Neural progenitor cell (in vitro differentiated cells): ENCODE measurements around the gene SIGMAR1. TPM values are rescaled to one million over a fixed set of nuclear protein-coding genes. Genes with fewer than 3 reads are reported as not detected.

Source experiments
- DNase-seq: peaks from one replicate; pipeline ENCODE4 v3.0.0-alpha.2; 2016; ENCODE audit warnings: low spot score
- H2AFZ ChIP-seq: fragments of 200-600 bp; sonication (generic); replicated peaks from 2 replicates; pipeline ENCODE4 v1.6.1; 2016; ENCODE audit warnings: antibody characterized with exemption
- H3F3A ChIP-seq: fragments of 200-600 bp; sonication (generic); 2 replicates; pipeline ENCODE4 v1.6.1; 2016; ENCODE audit warnings: antibody characterized with exemption, low read depth
- H3K27ac ChIP-seq: fragments of 200-600 bp; sonication (generic); 2 replicates; pipeline ENCODE4 v1.5.1; 2016; ENCODE audit warnings: mild to moderate bottlenecking
- H3K27me3 ChIP-seq: fragments of 200-600 bp; sonication (generic); 2 replicates; pipeline ENCODE4 v1.6.1; 2016; ENCODE audit warnings: mild to moderate bottlenecking, moderate library complexity
- H3K36me3 ChIP-seq: fragments of 200-600 bp; sonication (generic); 2 replicates; pipeline ENCODE4 v1.5.1; 2016
- H3K4me1 ChIP-seq: fragments of 200-600 bp; sonication (generic); 2 replicates; pipeline ENCODE4 v1.6.1; 2016; ENCODE audit warnings: mixed run types
- H3K4me2 ChIP-seq: fragments of 200-600 bp; sonication (generic); 2 replicates; pipeline ENCODE4 v1.6.1; 2016
- H3K4me3 ChIP-seq: fragments of 200-600 bp; sonication (generic); 2 replicates; pipeline ENCODE4 v1.5.1; 2016
- H3K79me2 ChIP-seq: fragments of 200-600 bp; sonication (generic); 2 replicates; pipeline ENCODE4 v1.6.1; 2016; ENCODE audit warnings: low read depth
- H3K9ac ChIP-seq: fragments of 200-600 bp; sonication (generic); 2 replicates; pipeline ENCODE4 v1.6.1; 2016
- H3K9me3 ChIP-seq: fragments of 200-600 bp; sonication (generic); 2 replicates; pipeline ENCODE4 v1.5.1; 2016; ENCODE audit warnings: low read depth
- H4K20me1 ChIP-seq: fragments of 200-600 bp; sonication (generic); 2 replicates; pipeline ENCODE4 v1.6.1; 2016; ENCODE audit warnings: low read depth
- H3K27ac Mint-ChIP-seq: 3 replicates; pipeline ENCODE4 v1.8.0; 2021; ENCODE audit warnings: mixed read lengths
- H3K27me3 Mint-ChIP-seq: 2 replicates; pipeline ENCODE4 v1.8.0; 2022; ENCODE audit warnings: low read depth, mild to moderate bottlenecking, inconsistent platforms, moderate library complexity, mixed read lengths; ENCODE audit not compliant: insufficient read depth
- H3K36me3 Mint-ChIP-seq: 3 replicates; pipeline ENCODE4 v1.8.0; 2021; ENCODE audit warnings: mixed read lengths
- H3K4me1 Mint-ChIP-seq: 3 replicates; pipeline ENCODE4 v1.8.0; 2021; ENCODE audit warnings: mixed read lengths
- H3K4me3 Mint-ChIP-seq: 3 replicates; pipeline ENCODE4 v1.8.0; 2021; ENCODE audit warnings: mild to moderate bottlenecking, moderate library complexity, mixed read lengths
- H3K9me3 Mint-ChIP-seq: 3 replicates; pipeline ENCODE4 v1.8.0; 2020; ENCODE audit warnings: mixed read lengths
- EZH2 ChIP-seq: fragments of 200-600 bp; sonication (generic); IDR thresholded peaks from 2 replicates; pipeline ENCODE4 v1.6.1; 2017; ENCODE audit warnings: antibody characterized with exemption, mild to moderate bottlenecking, moderate library complexity
- EZH2phosphoT487 ChIP-seq: fragments of 200-600 bp; sonication (generic); IDR thresholded peaks from 2 replicates; pipeline ENCODE4 v1.6.1; 2017; ENCODE audit warnings: antibody characterized with exemption
- total RNA-seq: library from RNA; depleted of rRNA; stranded (reverse); fragments of >200 nt; gene quantifications from 2 replicates; pipeline ENCODE4 v1.2.3, GENCODE V29; 2015; ENCODE audit warnings: low replicate concordance
- TF ChIP-seq, protein P1 (sequence below): fragments of 200-600 bp; sonication (generic); IDR thresholded peaks from 2 replicates; pipeline ENCODE4 v1.5.1; 2017; ENCODE audit warnings: antibody characterized with exemption, mild to moderate bottlenecking

SIGMAR1 gene
- total RNA-seq, 1 donor from 2014 or later = 37.8 TPM

- Histone ChIP-seq H3K27ac (no peak overlapping the region), H2AFZ (no peak overlapping the region), H3K79me2 (peaks cover 16% of the 10 kb centered on the region), H3K4me2 (peak overlapping the region; percentile 81), H3K27me3 (no peaks in the 10 kb centered on the region), H3K4me3 (no peak overlapping the region), H3K36me3 (no peaks in the 10 kb centered on the region), H4K20me1 (peaks cover 8% of the 10 kb centered on the region), H3K4me1 (peaks cover 37% of the 10 kb centered on the region), H3F3A (peaks cover 35% of the 10 kb centered on the region), H3K9ac (no peak overlapping the region), H3K9me3 (no peaks in the 10 kb centered on the region)
- Mint-ChIP-seq H3K9me3 (no peaks in the 10 kb centered on the region), H3K4me3 (peak overlapping the region; percentile 85), H3K36me3 (peaks cover 13% of the 10 kb centered on the region), H3K27me3 (peaks cover 9% of the 10 kb centered on the region), H3K4me1 (peaks cover 71% of the 10 kb centered on the region), H3K27ac (peak overlapping the region; percentile 96)
- no peak for TF ChIP-seq EZH2phosphoT487
- no peak for TF ChIP-seq EZH2
- TF ChIP-seq, protein P1, sequence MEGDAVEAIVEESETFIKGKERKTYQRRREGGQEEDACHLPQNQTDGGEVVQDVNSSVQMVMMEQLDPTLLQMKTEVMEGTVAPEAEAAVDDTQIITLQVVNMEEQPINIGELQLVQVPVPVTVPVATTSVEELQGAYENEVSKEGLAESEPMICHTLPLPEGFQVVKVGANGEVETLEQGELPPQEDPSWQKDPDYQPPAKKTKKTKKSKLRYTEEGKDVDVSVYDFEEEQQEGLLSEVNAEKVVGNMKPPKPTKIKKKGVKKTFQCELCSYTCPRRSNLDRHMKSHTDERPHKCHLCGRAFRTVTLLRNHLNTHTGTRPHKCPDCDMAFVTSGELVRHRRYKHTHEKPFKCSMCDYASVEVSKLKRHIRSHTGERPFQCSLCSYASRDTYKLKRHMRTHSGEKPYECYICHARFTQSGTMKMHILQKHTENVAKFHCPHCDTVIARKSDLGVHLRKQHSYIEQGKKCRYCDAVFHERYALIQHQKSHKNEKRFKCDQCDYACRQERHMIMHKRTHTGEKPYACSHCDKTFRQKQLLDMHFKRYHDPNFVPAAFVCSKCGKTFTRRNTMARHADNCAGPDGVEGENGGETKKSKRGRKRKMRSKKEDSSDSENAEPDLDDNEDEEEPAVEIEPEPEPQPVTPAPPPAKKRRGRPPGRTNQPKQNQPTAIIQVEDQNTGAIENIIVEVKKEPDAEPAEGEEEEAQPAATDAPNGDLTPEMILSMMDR = no peak
- DNase-seq = no peak
Observed at GRCh38 chr9:34650816-34651215, 13.2 kb upstream of the SIGMAR1 start.

GRCh38 chr9:34648673-34649072 is 11.1 kb upstream of the SIGMAR1 start:
- H3K36me3 ChIP-seq = no peaks in the 10 kb centered on the region
- no peaks in the 10 kb centered on the region for H3K27me3 ChIP-seq
- H3K9me3 ChIP-seq = no peaks in the 10 kb centered on the region
- no peaks in the 10 kb centered on the region for H3K9me3 Mint-ChIP-seq
- H3K4me1 Mint-ChIP-seq = peaks cover 58% of the 10 kb centered on the region
- H3K4me1 ChIP-seq = peaks cover 32% of the 10 kb centered on the region
- H2AFZ ChIP-seq = no peak overlapping the region
- peaks cover 35% of the 10 kb centered on the region for H3F3A ChIP-seq
- peaks cover 16% of the 10 kb centered on the region for H3K79me2 ChIP-seq
- no peak overlapping the region for H3K4me3 ChIP-seq
- no peak overlapping the region for H3K9ac ChIP-seq
- no peak overlapping the region for H3K27ac ChIP-seq
- H3K4me2 ChIP-seq = no peak overlapping the region
- TF ChIP-seq EZH2 = no peak
- no peak for TF ChIP-seq EZH2phosphoT487
- TF ChIP-seq, protein P1 = no peak
- DNase-seq = no peak
- H3K36me3 Mint-ChIP-seq = peaks cover 13% of the 10 kb centered on the region
- peaks cover 8% of the 10 kb centered on the region for H4K20me1 ChIP-seq
- no peak overlapping the region for H3K27ac Mint-ChIP-seq
- peaks cover 9% of the 10 kb centered on the region for H3K27me3 Mint-ChIP-seq
- H3K4me3 Mint-ChIP-seq = peak overlapping the region; percentile 93

- no peak overlapping the region for H2AFZ ChIP-seq
- H4K20me1 ChIP-seq = peaks cover 8% of the 10 kb centered on the region
- TF ChIP-seq EZH2phosphoT487 (no peak), EZH2 (no peak)
- TF ChIP-seq, protein P1 = no peak
- Mint-ChIP-seq H3K27me3 (peaks cover 7% of the 10 kb centered on the region), H3K4me1 (peaks cover 49% of the 10 kb centered on the region), H3K27ac (peak overlapping the region; percentile 76), H3K4me3 (peak overlapping the region; percentile 93), H3K9me3 (no peaks in the 10 kb centered on the region), H3K36me3 (peaks cover 13% of the 10 kb centered on the region)
- peak overlapping the region; percentile 36 for H3K9ac ChIP-seq
- no peaks in the 10 kb centered on the region for H3K36me3 ChIP-seq
- peak overlapping the region; percentile 97 for H3K4me2 ChIP-seq
- peak overlapping the region; percentile 61 for H3K4me3 ChIP-seq
- DNase-seq = no peak
- peaks cover 31% of the 10 kb centered on the region for H3F3A ChIP-seq
- H3K9me3 ChIP-seq = no peaks in the 10 kb centered on the region
- H3K79me2 ChIP-seq = peaks cover 16% of the 10 kb centered on the region
- no peak overlapping the region for H3K27ac ChIP-seq
- H3K27me3 ChIP-seq = no peaks in the 10 kb centered on the region
- peaks cover 22% of the 10 kb centered on the region for H3K4me1 ChIP-seq
Observed at GRCh38 chr9:34647651-34648050, 10.1 kb upstream of the SIGMAR1 start.
